GM23338 (cell line): ENCODE measurements around the gene NR1D1.

Experiments used
- CTCF ChIP-seq, 2 experiments: fragments of 200-600 bp in 1 of 2; sonication (generic) in 1 of 2; conservative IDR thresholded peaks; 2 replicates each; pipeline versions ENCODE4 v1.5.1 to v1.6.1; 2016 to 2017; ENCODE audit warnings: antibody characterized with exemption in 2 of 2, low read depth in 2 of 2, mild to moderate bottlenecking in 2 of 2, moderate library complexity in 1 of 2
- EZH2 ChIP-seq: fragments of 200-600 bp; sonication (generic); IDR thresholded peaks from one replicate; pipeline ENCODE4 v1.8.0; 2017; ENCODE audit warnings: antibody characterized with exemption, mild to moderate bottlenecking, low read depth; ENCODE audit not compliant: unreplicated experiment
- ZNF331 ChIP-seq: fragments of 250-450 bp; sonication (Bioruptor Pico); IDR thresholded peaks from 2 replicates; pipeline ENCODE4 v1.5.0; 2020; ENCODE audit warnings: low read depth, mild to moderate bottlenecking, moderate library complexity

GRCh38 chr17:40113110-40113906, 12.9 kb upstream of the NR1D1 start:
- TF ChIP-seq CTCF (conservative IDR thresholded peaks at IDR 0.05; ENCODE audit: low read depth in 2 of 2): peak; percentile 89 to 93
- no peak for TF ChIP-seq EZH2
- TF ChIP-seq ZNF331 (CRISPR knock-in tag): no peak
